ENCODE measurements around the gene KIRREL1.

KIRREL1 gene

DNA sequence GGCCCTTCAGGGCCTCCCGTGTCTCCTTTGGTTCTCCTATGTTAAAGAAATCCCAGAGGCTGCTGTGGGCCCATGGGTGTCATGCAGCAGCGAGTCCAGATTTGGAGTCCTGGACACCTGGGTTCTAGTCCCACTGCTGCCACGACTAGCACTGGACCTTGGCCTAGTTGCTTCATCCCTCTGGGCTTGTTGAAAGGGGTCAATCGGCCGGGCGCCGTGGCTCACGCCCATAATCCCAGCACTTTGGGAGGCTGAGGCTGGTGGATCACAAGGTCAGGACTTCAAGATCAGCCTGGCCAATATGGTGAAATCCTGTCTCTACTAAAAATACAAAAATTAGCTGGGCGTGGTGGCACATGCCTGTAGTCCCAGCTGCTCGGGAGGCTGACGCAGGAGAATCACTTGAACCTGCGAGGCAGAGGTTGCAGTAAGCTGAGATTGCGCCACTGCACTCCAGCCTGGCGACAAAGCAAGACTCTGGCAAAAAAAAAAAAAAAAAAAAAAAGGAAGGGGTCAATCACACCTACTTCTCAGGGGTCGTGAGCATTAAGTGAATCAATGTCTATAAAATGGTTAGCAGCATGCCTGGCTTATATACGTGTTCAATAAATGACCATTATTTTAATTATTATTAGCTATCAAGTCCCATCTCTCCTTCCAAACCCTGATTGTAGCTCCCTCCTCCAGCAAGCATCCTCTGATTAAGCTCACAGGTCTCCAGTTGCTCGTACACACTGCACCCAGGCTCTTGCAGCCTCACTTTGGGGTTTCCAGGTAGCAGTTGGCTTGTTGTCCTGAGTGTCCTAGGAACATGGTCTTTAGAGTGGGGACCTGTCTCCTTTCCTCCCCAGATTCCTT, 43.8 kb downstream of the KIRREL1 start:
- H3K9me3 ChIP-seq (ENCODE audit: insufficient read depth, low read depth, low read length): no peaks in the 10 kb centered on the region
- peak overlapping the region; percentile 46; the same call in 1 of the 2 replicates for H3K27ac ChIP-seq (ENCODE audit: low read depth, low read length)
- 0 out of 2 replicates have a peak overlapping the region, but pooled peaks have one; percentile 10 for H3K9ac ChIP-seq (ENCODE audit: low read depth, low read length)
- H3K27me3 ChIP-seq (ENCODE audit: insufficient read depth, low read length): no peaks in the 10 kb centered on the region
- no peak overlapping the region for H3K4me3 ChIP-seq (ENCODE audit: low read length)
- WGBS: 92% methylated on average over 15 of the region's 17 CpGs
- peaks cover 29% of the 10 kb centered on the region for H3K4me1 ChIP-seq (ENCODE audit: insufficient read depth, low read length)
- H3K36me3 ChIP-seq (ENCODE audit: insufficient read depth, low read length): no peaks in the 10 kb centered on the region; the same call in 1 of the 2 replicates

- Histone ChIP-seq H3K27ac (ENCODE audit: low read depth, low read length) (peak overlapping the region; percentile 46; the same call in 1 of the 2 replicates), H3K4me3 (ENCODE audit: low read length) (no peak overlapping the region)
These were observed 44.5 kb downstream of the KIRREL1 start for GRCh38 chr1:158037866-158038359.

DNA sequence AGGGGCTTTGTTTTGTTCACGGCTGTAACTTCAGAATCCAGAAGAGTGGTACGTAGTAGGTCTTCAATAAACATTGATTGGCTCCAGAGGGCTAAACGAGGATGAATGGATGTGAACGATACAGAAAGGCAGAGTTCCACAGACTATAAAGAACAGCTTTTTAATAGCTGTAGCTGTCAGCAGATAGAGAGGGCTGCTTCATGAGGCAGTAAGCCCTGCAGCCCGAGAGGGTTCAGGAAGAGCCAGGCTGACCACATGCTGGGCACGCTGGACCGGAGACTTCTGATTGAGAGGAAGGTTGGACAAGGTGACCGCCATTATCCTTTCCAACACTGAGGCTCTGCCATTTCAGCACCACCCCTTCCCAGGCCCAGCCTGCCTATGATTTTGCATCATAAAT, 45.3 kb downstream of the KIRREL1 start:
- no peak overlapping the region for H3K27ac ChIP-seq (ENCODE audit: low read depth, low read length)
- H3K4me3 ChIP-seq (ENCODE audit: low read length): no peak overlapping the region
- 87% methylated on average over 8 of the region's 8 CpGs for WGBS
- H3K36me3 ChIP-seq (ENCODE audit: insufficient read depth, low read length): no peaks in the 10 kb centered on the region; the same call in 1 of the 2 replicates
- no peaks in the 10 kb centered on the region for H3K9me3 ChIP-seq (ENCODE audit: insufficient read depth, low read depth, low read length)
- H3K27me3 ChIP-seq (ENCODE audit: insufficient read depth, low read length): no peaks in the 10 kb centered on the region
- H3K9ac ChIP-seq (ENCODE audit: low read depth, low read length): no peak overlapping the region
- H3K4me1 ChIP-seq (ENCODE audit: insufficient read depth, low read length): peaks cover 35% of the 10 kb centered on the region

More at GRCh38 chr1:158037866-158038359, 44.5 kb downstream of the KIRREL1 start:
- peaks cover 29% of the 10 kb centered on the region for H3K4me1 ChIP-seq (ENCODE audit: insufficient read depth, low read length)
- WGBS: 57% methylated on average over 9 of the region's 9 CpGs
- no peaks in the 10 kb centered on the region; the same call in 1 of the 2 replicates for H3K36me3 ChIP-seq (ENCODE audit: insufficient read depth, low read length)
- H3K9ac ChIP-seq (ENCODE audit: low read depth, low read length): 0 out of 2 replicates have a peak overlapping the region, but pooled peaks have one; percentile 10
- H3K9me3 ChIP-seq (ENCODE audit: insufficient read depth, low read depth, low read length): no peaks in the 10 kb centered on the region
- H3K27me3 ChIP-seq (ENCODE audit: insufficient read depth, low read length): no peaks in the 10 kb centered on the region

DNA sequence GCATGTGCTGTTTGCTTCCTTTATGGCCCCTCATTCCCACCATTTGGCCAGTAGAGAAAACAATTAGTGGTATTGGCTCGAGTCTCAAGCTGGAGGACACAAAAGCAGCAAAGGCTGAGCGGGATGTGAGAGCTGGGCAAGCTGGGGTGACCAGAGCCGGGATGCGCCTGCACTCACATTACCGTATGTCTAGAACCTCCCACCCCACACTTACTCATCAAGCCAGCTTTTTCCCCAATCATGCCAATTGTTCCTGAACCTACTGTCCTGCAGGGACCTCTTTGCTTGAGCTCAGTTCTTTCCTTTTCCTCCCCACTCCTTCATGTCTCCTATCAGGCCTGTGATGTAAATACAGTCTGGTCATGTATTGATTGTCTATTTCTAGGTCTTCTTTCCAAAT, 45.9 kb downstream of the KIRREL1 start:
- Histone ChIP-seq H3K9me3 (ENCODE audit: insufficient read depth, low read depth, low read length) (no peaks in the 10 kb centered on the region), H3K27me3 (ENCODE audit: insufficient read depth, low read length) (no peaks in the 10 kb centered on the region), H3K27ac (ENCODE audit: low read depth, low read length) (no peak overlapping the region), H3K9ac (ENCODE audit: low read depth, low read length) (no peak overlapping the region), H3K4me1 (ENCODE audit: insufficient read depth, low read length) (peaks cover 40% of the 10 kb centered on the region), H3K4me3 (ENCODE audit: low read length) (no peak overlapping the region), H3K36me3 (ENCODE audit: insufficient read depth, low read length) (no peaks in the 10 kb centered on the region; the same call in 1 of the 2 replicates)
- WGBS: 82% methylated on average over 5 of the region's 5 CpGs

- H3K4me1 ChIP-seq (ENCODE audit: insufficient read depth, low read length): peaks cover 42% of the 10 kb centered on the region
- H3K4me3 ChIP-seq (ENCODE audit: low read length): no peak overlapping the region
- no peaks in the 10 kb centered on the region for H3K27me3 ChIP-seq (ENCODE audit: insufficient read depth, low read length)
- H3K9ac ChIP-seq (ENCODE audit: low read depth, low read length): no peak overlapping the region
- H3K9me3 ChIP-seq (ENCODE audit: insufficient read depth, low read depth, low read length): no peaks in the 10 kb centered on the region
- H3K36me3 ChIP-seq (ENCODE audit: insufficient read depth, low read length): no peaks in the 10 kb centered on the region; the same call in 1 of the 2 replicates
- H3K27ac ChIP-seq (ENCODE audit: low read depth, low read length): no peak overlapping the region
These were observed 46.9 kb downstream of the KIRREL1 start for GRCh38 chr1:158040323-158040722.

DNA sequence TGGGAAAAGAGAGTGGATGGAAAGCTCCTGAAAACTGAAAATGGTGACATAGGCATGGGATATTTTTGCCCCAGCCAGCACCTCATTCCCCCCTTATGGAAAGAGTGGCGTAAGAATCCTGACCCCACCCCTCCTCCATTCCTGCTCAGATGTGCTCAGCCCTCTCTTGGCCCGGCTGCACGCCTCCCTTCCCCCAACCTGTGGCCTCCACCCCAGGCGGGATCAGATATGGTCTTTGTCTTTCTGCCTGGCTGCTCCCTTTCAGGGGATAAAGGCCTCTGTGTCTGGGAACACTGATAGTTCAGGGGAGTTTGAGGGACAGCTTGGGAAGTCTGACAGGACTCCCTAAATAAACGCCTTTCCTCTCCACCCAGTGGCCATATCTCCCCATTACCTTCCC, 49.8 kb downstream of the KIRREL1 start:
- Histone ChIP-seq H3K27me3 (ENCODE audit: insufficient read depth, low read length) (no peaks in the 10 kb centered on the region), H3K4me3 (ENCODE audit: low read length) (no peak overlapping the region), H3K36me3 (ENCODE audit: insufficient read depth, low read length) (no peaks in the 10 kb centered on the region; the same call in 1 of the 2 replicates), H3K9me3 (ENCODE audit: insufficient read depth, low read depth, low read length) (no peaks in the 10 kb centered on the region), H3K4me1 (ENCODE audit: insufficient read depth, low read length) (peaks cover 45% of the 10 kb centered on the region), H3K9ac (ENCODE audit: low read depth, low read length) (peak overlapping the region; percentile 18; the same call in 1 of the 2 replicates), H3K27ac (ENCODE audit: low read depth, low read length) (no peak overlapping the region; the same call in 1 of the 2 replicates)
- WGBS: 71% methylated on average over 4 of the region's 5 CpGs

GRCh38 chr1:158045639-158046038, 52.2 kb downstream of the KIRREL1 start:
- Histone ChIP-seq H3K9me3 (ENCODE audit: insufficient read depth, low read depth, low read length) (no peaks in the 10 kb centered on the region), H3K27ac (ENCODE audit: low read depth, low read length) (peak overlapping the region; percentile 33), H3K9ac (ENCODE audit: low read depth, low read length) (no peak overlapping the region), H3K4me3 (ENCODE audit: low read length) (no peak overlapping the region), H3K36me3 (ENCODE audit: insufficient read depth, low read length) (no peaks in the 10 kb centered on the region; the same call in 1 of the 2 replicates), H3K27me3 (ENCODE audit: insufficient read depth, low read length) (no peaks in the 10 kb centered on the region), H3K4me1 (ENCODE audit: insufficient read depth, low read length) (peaks cover 35% of the 10 kb centered on the region)
- 15% methylated on average over 2 of the region's 2 CpGs for WGBS

- H3K27ac ChIP-seq (ENCODE audit: low read depth, low read length): no peak overlapping the region
- 76% methylated on average over 4 of the region's 4 CpGs for WGBS
- H3K36me3 ChIP-seq (ENCODE audit: insufficient read depth, low read length): no peaks in the 10 kb centered on the region
- no peaks in the 10 kb centered on the region for H3K27me3 ChIP-seq (ENCODE audit: insufficient read depth, low read length)
- H3K4me3 ChIP-seq (ENCODE audit: low read length): no peak overlapping the region
- H3K4me1 ChIP-seq (ENCODE audit: insufficient read depth, low read length): peaks cover 35% of the 10 kb centered on the region
- no peaks in the 10 kb centered on the region for H3K9me3 ChIP-seq (ENCODE audit: insufficient read depth, low read depth, low read length)
- H3K9ac ChIP-seq (ENCODE audit: low read depth, low read length): no peak overlapping the region
These were observed 53.5 kb downstream of the KIRREL1 start for GRCh38 chr1:158046715-158047510.

GRCh38 chr1:158048371-158049067, 55.1 kb downstream of the KIRREL1 start:
- WGBS: 91% methylated on average over 8 of the region's 8 CpGs
- Histone ChIP-seq H3K4me1 (ENCODE audit: insufficient read depth, low read length) (peaks cover 31% of the 10 kb centered on the region), H3K36me3 (ENCODE audit: insufficient read depth, low read length) (no peaks in the 10 kb centered on the region), H3K4me3 (ENCODE audit: low read length) (no peak overlapping the region), H3K27ac (ENCODE audit: low read depth, low read length) (no peak overlapping the region), H3K27me3 (ENCODE audit: insufficient read depth, low read length) (no peaks in the 10 kb centered on the region), H3K9ac (ENCODE audit: low read depth, low read length) (no peak overlapping the region), H3K9me3 (ENCODE audit: insufficient read depth, low read depth, low read length) (no peaks in the 10 kb centered on the region)

DNA sequence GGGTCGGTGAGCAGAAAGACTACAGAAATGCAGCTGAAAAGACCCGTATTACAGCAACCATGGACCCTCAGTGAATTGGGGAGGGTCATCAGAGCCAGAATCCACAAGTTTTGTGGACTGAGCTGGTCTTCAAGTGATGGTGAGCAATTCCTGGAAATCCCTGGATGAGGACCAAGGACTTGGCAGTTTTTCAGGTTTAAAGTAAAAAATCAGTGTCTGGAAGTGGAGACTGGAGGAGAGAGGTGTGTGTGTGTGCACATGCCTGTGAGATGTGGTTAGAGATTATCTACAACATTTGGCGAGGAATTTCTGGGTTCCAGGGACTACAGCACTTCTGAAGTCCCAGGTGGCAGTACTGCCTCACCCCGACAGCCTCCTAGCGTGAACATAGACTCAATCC, 56.4 kb downstream of the KIRREL1 start:
- 95% methylated on average over 5 of the region's 5 CpGs for WGBS
- Histone ChIP-seq H3K36me3 (ENCODE audit: insufficient read depth, low read length) (peaks cover 3% of the 10 kb centered on the region; the same call in 1 of the 2 replicates), H3K27ac (ENCODE audit: low read depth, low read length) (no peak overlapping the region), H3K27me3 (ENCODE audit: insufficient read depth, low read length) (no peaks in the 10 kb centered on the region), H3K4me1 (ENCODE audit: insufficient read depth, low read length) (peaks cover 30% of the 10 kb centered on the region), H3K4me3 (ENCODE audit: low read length) (no peak overlapping the region), H3K9ac (ENCODE audit: low read depth, low read length) (no peak overlapping the region), H3K9me3 (ENCODE audit: insufficient read depth, low read depth, low read length) (no peaks in the 10 kb centered on the region)

All from HUES64 (cell line).